HT-29 (cell line): ENCODE data around the gene ZFPM1. TPM values are rescaled to one million over a fixed set of nuclear protein-coding genes. Genes with fewer than 3 reads are reported as not detected.
"Not testable (repeated sequence)": the region's sequence is repeated elsewhere in the genome, so short reads cannot be mapped to it uniquely, and the experiment has no call there.

Experiments used
- DNase-seq: peaks from one replicate; pipeline ENCODE4 v3.0.0-alpha.2; 2015; ENCODE audit warnings: low spot score
- total RNA-seq: library from RNA; depleted of rRNA; stranded (reverse); fragments of >200 nt; shearing (Covaris generic); gene quantifications from 2 replicates; pipeline ENCODE4 v1.2.3, GENCODE V29; 2014

Gene ZFPM1
- total RNA-seq, 1 experiment from 2014 or later, result 15.3 TPM

DNA sequence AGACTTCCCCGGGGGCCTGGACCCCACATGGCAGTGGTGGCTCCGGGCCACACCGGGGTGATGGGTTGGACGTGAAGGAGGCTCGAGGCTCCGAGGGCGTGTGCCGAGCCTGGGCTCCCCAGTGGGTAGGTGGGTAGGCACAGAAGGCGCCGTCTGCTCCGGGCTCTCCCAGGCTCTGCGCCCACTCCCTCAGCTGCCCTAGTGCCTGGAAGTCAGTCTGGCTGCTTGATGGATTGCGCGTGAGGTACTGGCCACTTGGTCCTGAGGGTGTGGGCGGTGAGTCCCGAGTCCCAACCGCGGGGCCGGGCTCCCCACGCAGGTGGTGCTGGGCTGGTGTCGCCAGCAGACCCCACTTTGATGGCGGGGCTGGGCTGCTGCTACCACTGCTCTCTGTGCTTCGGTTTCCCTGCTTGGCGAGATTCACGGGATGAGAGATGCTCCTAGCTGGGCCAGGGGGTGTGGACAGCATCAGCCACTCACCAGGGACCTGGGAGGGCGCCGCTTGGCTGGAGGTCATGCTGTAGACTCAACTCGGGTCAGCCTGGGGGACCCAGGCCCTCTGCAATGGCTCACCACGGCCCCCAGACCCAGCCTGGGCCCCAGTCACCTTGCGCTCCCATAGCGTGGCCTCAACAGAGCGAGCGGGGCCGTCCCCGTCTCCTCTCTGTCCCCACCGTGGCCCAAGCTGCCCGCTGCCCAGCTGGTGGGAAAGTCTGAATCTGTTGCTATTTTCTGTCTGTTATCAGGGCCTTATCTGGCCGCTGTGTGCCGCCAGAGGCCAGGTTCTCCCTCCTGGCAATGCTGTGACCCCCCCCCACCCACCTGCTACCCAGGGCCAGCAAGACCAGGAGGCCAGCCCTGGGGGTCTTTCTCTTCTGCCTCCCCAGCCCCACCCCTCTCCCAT lies 26.1 kb downstream of the ZFPM1 start:
- DNase-seq, result no peak

DNA sequence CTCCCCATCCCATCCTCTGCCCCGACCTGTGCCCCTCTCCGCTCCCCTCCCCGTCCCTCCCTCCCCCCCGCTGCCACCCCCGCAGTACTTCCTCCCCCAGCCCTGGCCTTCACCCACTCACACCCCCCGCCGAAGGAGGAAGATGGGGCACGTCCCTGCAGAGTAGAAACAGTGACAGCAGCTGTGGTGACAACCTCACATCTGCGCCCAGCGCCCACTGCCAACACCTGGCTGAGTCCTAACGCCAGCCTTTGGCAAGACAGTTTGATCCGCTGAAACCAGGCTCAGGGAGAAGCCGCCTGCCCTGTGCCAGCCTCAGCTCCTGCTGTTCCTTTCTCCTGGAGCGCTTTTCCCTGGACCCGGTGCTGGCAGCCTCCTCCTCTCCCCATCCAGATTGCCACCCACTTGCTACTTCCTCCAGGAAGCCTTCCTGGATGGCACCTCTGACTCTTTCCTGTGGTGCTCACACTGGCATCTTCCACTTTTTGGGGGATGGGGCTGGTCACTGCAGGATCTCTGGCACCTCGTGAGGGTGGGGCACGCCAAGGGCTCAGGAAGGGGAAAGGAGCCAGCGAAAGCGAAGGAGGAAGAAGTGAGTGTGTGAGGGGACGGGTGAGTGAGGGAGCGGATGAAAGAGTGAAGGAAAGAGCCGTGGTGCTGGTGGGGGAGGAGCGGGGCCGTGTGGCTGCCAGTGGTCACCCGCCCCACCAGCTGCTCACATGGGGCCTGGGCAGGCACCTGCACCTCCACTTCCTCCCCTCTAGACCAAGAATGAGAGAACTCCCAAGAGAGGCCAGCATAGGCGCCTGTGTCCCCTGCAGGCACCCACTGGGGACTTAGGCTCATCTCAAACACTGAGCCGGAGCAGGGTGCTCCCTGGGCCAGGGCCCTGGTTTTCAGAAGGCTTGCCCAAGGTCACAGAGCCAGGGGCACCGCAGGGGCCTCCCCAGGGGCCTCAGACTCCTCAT lies 27.0 kb downstream of the ZFPM1 start:
- DNase-seq, result no peak

DNA sequence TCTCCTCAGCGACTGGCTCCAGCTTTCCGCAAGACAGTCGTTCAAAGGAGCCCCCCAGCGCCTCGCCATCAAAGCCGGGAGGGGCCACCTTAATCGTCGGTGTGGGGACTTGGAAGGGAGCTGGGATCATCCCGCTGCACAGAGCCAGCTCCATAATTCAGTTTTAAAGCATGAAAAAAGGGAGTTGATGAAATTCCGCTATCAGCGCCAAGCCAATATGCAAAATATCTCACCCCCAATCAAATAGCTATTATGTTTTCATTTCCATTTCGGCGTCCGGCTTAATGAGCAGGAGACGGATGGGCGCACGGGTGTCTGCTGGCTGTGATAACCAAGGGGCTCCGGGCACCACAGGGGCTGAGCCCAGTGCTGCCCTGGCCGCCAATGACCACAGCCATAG lies 27.7 kb downstream of the ZFPM1 start:
- no peak for DNase-seq

DNA sequence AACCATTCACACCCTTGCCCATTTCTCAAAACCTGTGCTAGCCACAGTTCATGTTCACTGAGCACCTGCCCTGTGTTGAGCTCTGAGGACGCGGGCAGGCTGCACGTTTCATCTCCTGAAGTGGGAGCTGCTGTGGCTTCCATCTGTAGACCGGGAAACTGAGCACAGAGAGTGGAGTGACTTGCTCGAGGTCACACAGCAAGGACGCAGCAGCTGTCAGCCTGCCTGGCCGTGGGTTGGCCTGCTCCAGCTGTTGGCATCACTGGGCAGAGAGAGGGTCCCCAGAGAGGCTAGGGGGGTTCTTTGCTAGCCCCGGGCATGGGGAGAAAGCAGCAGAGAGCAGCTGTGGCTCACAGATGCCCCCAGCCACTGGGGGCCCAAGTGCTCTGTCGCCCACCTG lies 28.8 kb downstream of the ZFPM1 start:
- no peak for DNase-seq

DNA sequence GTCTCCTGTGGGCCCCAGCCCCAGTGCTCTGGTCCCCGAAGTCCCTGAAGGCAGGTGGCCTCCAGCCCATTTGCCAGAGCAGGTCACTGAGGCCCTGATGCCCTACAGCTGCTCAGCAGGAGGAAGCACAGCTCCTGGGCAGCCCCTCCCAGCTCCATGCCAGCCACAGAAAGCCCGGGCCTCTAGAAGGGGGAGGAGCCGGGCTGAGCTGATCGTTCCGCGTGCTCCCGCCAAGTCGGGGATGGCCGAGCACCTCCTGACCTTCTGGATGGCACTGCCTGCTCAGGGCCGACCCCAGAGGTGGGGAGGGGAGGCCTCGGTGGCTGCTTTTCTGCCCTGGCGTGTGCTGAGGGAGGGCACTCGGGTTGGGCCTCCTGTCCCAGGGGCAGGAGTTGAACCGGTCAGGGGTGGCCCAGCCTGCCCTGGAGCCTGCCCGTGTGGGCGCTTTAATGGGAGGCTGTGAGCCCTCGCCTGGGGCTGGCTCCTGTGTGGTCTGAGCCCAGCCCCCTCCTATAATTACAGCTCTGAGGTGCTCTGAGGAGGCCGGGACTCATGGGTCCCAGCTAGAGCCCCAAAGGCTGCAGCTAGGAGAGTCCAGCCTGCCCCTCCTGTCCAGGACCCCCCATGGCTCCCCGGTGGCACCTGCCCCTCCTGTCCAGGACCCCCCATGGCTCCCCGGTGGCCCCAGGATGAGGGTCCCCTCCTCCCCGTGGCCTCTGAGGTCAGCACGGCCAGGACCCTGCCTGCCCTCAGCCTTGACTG lies 29.7 kb downstream of the ZFPM1 start:
- peak; percentile 54 for DNase-seq

DNA sequence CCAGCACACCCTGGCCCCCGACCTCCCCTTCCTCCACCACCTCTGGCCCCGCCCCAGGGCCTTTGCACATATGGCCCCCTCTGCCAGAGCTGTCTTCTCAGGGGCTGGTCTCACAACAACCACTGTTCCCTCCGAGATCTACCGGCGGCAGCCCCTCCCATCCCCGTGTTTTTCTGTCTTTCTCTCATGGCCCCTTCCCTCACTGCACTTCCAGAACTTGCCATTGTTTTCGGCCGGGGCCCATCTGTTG lies 30.2 kb downstream of the ZFPM1 start:
- DNase-seq, result no peak

DNA sequence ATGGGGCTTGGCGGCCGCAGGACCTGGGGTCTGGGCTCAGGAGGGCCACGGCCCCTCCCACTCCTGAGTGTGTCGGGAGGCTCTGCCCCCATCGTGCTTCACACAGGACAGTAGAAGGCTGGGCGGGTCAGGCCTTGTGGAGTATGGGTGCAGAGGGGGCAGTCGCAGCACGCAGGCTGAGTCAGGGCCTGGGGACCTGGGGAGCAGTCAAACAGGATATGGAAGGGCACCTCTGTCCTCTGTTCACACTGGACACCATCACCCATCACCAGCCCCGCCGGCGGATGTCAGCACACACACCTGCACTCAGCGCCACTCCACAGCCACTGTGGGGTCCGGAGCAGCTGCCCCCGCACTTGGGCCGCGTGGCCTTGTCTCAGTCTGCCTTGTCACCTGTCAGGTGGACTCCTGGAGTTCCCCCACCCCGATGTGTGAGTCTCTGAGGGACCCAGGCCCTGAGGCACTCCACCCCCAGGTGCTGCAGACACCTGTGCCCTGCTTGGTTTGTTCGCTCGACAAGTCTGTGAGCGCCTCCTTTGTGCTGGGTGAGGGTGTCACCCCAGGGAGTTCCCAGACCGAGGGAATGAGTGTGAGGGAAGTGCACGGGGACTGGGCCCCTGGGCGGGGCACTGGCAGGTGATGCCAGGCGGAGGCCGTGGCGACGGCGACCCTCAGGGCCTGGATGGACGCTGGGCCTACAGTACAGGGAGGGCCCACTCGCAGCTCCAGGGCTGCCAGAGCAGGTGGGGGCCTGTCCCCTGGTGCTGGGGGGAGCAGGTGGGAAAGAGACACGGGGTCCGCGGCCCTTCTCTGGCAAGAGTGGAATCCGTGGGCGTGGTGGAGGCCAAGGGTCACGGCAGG lies 31.7 kb downstream of the ZFPM1 start:
- peak; percentile 55 for DNase-seq

DNA sequence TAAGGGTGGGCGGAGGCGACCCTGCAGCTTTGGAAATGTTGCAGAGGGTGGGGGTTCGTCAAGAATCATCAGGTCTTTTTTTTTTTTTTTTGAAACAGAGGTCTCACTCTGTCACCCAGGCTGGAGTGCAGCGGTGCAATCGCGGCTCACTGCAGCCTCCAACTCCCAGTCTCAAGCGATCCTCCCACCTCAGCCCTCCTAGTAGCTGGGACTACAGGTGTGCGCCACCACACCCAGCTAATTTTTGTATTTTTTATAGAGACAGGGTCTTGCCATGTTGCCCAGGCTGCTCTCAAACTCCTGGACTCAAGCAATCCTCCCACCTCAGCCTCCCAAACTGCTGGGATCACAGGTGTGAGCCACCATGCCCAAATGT lies 32.3 kb downstream of the ZFPM1 start:
- DNase-seq, result not testable (repeated sequence)

DNA sequence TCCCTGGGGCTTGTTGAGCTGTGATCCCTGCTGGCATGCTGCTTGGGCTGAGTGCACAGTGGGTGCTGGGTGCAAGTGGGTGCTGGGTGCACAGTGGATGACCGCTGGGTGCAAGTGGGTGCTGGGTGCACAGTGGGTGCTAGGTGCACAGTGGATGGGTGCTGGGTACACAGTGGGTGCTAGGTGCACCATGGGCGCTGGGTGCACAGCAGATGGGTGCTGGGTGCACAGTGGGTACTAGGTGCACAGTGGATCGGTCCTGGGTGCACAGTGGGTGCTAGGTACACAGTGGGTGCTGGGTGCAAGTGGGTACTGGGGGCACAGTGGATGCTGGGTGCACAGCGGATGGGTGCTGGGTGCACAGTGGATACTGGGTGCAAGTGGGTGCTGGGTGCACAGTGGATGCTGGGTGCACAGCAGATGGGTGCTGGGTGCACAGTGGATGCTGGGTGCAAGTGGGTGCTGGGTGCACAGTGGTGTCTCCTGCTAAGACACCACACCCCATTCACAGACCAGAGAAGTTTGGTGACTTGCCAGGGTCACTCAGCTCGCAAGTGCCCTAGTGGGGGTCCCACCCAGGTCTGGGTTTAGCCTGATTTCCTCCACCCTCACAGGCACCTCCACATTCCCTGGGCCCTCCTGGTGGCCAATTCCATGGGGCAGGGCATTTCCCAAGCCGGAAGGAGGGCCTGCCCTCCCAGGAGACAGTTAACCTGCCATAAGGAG lies 33.5 kb downstream of the ZFPM1 start:
- DNase-seq, result no peak

DNA sequence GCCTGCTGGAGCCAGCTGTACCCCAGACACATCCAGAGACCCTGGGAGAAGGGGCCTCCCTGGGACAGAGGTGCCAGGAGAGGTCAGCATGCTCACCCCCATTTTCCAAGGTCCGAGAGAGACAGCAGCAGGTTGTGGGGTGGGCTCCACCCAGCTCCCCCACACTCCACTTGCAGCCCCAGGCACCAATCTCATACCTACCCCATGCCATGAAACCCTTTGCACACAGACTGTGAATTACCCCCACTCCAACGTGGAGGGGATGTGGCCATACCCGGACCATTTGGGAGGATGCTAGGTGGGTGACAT lies 34.0 kb downstream of the ZFPM1 start:
- no peak for DNase-seq

DNA sequence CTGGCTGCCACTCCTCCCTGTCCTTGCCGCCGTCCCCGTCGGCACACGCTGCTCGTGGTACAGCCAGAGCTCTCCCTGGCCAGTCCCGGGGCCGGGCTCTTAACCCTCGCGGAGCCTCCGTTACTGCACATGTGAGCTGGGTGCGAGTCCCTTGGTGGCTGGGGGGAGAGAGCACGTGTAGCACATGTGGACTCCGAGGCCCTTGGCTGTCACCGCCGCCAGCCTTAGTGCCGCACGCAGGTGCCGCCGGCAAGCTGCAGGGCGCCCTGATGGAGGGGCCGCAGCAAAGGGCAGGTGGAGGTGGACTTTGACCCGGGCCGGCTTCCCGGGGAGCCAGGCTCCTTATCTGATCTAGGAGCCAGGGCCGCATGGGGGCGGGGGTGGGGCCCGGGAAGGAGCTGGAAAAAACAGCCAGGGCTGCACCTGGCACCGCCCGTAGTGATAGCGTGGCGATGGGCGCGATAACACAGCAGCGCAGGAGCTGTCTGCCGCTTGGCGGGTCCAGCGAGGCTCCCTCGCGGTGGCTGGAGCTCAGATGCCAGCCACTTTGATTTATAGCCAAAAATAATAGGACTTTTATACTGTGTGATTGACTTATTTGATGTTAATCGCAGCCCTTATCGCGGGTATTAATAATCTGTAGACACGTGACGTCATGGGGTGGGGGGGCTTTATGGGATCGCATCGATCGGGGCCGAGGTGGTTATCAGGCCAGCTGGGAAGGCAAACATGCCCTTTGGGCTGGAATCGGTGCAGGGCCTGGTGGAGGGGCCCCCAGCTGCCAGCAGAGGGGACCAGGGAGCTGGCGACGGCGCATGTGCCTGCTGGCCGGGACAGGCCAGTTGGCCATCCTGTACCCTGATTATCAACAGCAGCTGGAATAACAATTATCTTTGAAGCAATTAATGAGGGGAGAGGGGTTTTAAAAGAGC lies 35.1 kb downstream of the ZFPM1 start:
- DNase-seq, result peak; percentile 92

DNA sequence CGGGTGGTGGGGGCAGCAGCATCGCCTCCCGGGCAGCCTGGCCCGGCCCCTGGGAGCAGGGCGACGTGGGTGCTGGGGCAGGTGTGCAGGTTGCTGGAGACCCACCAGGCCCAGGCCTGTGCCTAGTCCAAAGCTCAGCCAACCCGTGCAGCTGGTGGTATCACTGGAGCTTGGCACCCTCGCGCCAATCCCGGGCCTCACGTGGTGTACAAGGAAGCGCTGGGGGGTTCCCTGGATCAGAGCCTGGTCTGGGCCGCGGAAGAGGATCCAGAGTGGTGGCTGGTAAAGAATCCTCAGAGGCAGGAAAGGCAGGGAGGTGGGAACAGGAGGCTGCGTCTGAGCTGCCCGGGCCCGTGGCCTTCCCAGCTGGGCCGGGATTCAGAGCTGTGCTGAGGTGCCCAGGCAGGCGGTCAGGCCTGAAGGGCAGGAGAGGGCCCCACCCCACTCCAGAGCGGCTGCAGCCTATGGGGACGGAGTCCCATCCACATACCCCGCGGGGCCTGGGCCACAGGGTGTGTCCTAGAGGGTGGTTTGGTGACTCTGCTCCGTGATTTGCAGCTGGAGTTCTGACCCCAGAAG lies 36.2 kb downstream of the ZFPM1 start:
- DNase-seq, result no peak

DNA sequence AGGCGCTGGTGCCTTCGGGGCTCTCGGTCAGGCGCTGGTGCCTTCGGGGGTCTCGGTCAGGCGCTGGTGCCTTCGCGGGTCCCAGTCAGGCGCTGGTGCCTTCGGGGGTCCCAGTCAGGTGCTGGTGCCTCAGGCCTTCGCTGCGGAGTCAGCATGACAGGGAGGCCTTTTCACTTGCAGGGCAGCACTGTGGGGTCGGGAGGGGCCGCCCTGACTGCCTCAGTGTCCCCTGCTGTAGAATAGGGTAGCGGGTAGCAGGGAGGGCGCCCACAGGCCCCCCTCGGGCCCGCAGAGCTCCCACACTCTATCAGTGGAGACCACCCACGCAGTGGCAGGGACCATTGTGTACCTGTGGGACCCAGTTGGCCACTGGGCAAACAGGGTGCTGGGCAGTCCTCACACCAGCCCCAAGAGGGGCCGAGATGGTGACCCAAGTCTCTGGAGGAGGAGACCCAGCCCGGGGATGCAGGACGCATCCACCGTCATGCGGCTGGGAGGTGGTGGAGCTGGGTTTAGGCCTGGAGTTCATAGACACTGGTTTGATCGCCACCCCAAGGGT lies 38.0 kb downstream of the ZFPM1 start:
- DNase-seq, result no peak

DNA sequence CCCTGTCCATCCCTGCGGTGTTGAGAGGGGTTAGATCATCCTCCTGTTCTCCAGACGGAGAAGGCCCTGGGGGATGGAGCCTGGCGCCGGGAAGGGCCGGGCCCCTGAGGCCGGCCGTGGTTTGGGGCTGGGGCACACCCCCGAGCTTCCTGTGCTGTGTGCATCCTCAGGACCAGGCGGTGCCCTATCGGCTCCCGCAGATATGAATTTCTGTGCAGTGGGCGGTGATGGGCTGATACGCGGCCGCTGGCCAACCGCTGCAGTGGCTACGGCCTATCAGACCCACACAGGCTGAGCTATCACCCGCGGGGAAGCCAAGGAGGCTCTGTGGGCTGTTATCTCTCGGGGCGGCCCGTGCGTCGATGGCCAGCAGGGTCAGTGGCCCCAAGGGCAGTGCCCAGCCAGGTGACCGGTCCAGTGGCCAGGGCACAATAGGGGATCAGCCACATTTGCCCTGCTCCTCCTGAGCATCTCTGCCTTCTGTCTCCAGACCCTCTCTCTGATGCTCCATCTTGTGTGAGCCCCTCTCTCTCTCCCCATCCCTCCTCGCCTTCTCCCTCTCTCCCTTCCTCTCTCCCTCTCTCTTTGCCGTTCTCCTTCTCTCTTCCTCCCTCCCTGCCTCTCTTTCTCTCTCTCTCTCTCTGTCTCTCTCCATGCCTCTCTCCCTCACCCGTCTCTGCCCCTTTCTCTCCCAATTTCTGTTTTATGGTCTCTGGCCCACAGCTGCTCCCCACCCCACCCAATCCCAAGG lies 38.7 kb downstream of the ZFPM1 start:
- no peak for DNase-seq

DNA sequence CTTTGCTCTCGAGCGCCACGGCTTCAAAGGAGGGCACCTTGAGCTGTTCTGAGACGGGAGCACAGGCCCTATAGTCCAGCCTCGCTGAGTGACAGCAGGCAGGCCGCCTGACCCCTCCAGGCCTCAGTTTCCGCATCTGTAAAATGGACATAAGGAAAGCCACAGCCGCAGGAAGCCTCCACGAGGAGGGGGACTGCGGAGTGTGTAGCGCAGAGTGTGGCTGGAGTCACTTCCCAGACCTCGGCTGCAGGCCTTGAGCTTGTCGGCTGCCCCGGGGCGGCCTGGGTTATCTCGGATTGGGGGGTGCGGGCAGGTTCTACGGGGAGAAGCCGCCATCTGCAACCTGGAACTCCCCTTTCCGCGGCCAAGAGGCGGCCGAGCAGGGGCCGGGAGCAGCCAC lies 40.8 kb downstream of the ZFPM1 start:
- no peak for DNase-seq

DNA sequence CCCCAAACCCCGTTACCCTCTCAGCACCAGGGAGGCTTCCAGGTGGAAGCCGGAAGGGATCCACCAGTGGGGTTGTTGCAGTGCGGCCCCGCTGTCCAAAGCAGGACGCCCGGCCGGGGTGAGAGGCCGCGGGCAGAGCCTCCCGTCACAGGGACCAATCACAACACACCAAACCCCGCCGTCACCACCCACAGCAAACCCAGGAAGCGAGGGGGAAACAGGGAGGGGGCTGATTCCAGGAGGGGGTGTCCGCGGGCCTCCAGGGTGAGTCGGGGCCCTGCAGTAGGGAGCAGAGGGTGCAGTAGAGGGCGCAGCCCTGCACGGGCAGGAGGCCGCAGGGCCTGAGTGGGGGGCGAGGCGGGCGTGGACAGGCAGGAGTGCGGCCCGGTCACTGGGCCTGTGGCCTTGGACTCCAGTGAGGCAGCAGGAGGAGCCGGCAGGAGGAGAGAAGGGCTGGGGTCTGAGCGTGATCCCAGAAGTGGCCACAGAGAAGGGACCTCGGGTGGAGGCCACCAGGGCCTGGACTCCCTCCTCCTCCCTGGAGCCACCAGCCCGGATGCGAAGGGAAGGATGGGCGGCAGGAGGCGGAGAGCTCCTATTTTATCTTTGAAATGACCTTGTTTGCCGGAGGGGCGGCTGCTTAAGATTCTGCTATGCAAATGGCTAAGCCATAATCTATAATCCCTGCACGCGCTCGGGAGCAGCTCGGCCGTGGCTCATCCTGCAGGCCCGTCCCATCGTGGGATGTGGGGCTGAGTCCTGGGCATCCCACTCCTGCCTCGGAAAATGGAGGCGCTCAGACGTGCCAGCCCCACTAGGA lies 41.5 kb downstream of the ZFPM1 start:
- no peak for DNase-seq

DNA sequence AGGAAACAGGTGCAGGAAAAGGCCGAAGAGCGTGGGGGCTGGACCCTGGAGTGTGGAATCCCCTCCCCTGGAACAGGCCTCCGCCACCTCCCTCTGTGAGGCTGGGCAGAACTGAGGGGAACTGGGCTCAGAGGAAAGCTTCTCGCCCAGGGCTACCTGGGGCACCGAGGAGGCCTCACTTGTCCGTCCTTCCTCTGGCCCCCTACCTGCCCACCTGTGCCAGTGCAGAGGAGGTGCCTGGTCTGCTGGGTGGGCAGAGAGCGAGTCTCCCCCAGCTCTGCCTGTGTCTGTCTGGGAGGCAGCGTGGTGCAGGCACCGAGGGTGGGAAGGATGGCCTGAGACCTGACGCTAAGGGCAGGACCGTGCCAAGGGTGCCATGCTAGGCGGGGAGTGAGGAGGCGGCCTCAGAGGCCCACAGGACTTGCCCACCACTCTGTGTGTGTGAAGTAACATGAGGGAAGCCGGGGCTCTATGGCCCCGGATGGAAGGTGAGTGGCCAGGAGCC lies 42.2 kb downstream of the ZFPM1 start:
- no peak for DNase-seq
